ENCODE results near the gene COBLL1.

DNA sequence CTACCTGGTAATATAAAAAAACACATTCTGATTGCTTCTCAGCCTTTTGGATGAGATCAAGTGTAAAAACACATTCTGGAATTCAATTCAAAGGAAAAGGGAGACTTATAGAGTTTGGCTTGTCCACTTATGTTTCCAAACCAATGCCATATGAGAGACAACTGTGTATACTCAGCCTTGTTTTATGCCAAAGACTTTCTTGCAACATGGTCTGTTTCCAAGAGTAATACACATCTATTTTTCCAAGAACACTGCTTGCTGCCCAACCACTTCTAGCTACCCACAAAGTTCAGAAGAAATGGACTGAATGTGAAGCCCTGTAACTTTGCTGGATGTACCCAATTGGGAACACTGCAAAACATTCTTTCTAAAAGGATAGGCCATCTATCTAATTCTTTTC lies 172.3 kb downstream of the COBLL1 start:
- TF ChIP-seq POLR2A (IDR thresholded peaks at IDR 0.05): no peak
- TF ChIP-seq, protein P1, sequence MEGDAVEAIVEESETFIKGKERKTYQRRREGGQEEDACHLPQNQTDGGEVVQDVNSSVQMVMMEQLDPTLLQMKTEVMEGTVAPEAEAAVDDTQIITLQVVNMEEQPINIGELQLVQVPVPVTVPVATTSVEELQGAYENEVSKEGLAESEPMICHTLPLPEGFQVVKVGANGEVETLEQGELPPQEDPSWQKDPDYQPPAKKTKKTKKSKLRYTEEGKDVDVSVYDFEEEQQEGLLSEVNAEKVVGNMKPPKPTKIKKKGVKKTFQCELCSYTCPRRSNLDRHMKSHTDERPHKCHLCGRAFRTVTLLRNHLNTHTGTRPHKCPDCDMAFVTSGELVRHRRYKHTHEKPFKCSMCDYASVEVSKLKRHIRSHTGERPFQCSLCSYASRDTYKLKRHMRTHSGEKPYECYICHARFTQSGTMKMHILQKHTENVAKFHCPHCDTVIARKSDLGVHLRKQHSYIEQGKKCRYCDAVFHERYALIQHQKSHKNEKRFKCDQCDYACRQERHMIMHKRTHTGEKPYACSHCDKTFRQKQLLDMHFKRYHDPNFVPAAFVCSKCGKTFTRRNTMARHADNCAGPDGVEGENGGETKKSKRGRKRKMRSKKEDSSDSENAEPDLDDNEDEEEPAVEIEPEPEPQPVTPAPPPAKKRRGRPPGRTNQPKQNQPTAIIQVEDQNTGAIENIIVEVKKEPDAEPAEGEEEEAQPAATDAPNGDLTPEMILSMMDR (IDR thresholded peaks at IDR 0.05): no peak
